Thyroid gland (tissue), 4 donors: ENCODE measurements around the gene GOPC.

ENCODE experiments used
- POLR2A ChIP-seq, 2 donors: fragments of 450-650 bp; IDR thresholded peaks; one replicate each; pipeline ENCODE4 v1.6.1; 2017; ENCODE audit warnings: antibody characterized with exemption in 2 of 2, mild to moderate bottlenecking in 2 of 2, moderate library complexity in 1 of 2
- TF ChIP-seq, protein P1 (sequence below), 6 experiments: fragments of 200-600 bp in 3 of 6; fragments of 450-650 bp in 3 of 6; sonication (generic) in 3 of 6; IDR thresholded peaks; one replicate each; pipeline ENCODE4 v1.5.1; 2016 to 2019; ENCODE audit warnings: antibody characterized with exemption in 6 of 6, mild to moderate bottlenecking in 2 of 6, inconsistent platforms in 1 of 6, moderate library complexity in 1 of 6

DNA sequence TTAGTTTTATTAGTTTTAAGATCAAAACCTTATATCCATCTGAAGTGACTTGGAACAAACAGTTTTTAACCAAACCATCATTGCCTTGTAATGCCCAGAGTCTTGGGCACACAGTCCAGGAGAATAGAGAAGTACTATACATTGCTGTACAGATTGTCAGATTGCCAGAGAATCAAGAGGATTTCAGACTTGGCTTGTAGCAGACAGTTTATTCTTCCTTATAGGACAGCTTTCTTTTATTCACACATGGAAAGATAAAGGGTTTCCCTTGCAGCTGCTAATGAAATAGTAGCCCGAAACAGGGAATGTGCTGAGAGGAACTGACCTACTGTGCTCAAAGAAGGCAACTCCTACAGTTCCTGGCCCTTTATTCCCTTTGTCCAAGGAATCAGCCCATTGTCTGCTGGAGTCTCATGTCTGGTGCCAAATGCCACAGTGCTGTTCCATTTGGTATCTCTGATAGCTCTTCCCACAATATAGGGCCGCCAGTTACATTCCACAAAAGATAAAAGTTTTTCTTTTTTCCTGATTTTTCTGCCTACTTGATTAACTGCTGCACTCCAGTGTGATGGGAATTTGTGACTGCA, 89.2 kb downstream of the GOPC start:
- TF ChIP-seq, protein P1, sequence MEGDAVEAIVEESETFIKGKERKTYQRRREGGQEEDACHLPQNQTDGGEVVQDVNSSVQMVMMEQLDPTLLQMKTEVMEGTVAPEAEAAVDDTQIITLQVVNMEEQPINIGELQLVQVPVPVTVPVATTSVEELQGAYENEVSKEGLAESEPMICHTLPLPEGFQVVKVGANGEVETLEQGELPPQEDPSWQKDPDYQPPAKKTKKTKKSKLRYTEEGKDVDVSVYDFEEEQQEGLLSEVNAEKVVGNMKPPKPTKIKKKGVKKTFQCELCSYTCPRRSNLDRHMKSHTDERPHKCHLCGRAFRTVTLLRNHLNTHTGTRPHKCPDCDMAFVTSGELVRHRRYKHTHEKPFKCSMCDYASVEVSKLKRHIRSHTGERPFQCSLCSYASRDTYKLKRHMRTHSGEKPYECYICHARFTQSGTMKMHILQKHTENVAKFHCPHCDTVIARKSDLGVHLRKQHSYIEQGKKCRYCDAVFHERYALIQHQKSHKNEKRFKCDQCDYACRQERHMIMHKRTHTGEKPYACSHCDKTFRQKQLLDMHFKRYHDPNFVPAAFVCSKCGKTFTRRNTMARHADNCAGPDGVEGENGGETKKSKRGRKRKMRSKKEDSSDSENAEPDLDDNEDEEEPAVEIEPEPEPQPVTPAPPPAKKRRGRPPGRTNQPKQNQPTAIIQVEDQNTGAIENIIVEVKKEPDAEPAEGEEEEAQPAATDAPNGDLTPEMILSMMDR (IDR thresholded peaks at IDR 0.05) = no peak
- no peak for TF ChIP-seq POLR2A (IDR thresholded peaks at IDR 0.05)
